Activated CD4-positive, alpha-beta T cell treated with anti-CD3 and anti-CD28 coated beads for 36 hours (primary cell): ENCODE measurements around the gene LRSAM1. TPM values are rescaled to one million over a fixed set of nuclear protein-coding genes. Genes with fewer than 3 reads are reported as not detected.

ENCODE experiments used
- ATAC-seq: fragments of 200-7000 bp; cut with Tn5 transposase; one replicate; pipeline ENCODE4 v1.10.0; 2021; ENCODE audit warnings: mild to moderate bottlenecking, moderate library complexity
- CTCF ChIA-PET: fragments of 350-600 bp; sonication (Branson Sonifier 250); formaldehyde crosslinking; loops from one replicate; lab custom pipeline; 2021; ENCODE audit warnings: antibody characterized with exemption; lab: Charles Lee
- POLR2A ChIA-PET: fragments of 350-600 bp; sonication (Branson Sonifier 250); formaldehyde crosslinking; loops from one replicate; lab custom pipeline; 2021; ENCODE audit warnings: antibody characterized with exemption, inconsistent platforms; lab: Charles Lee
- DNase-seq: peaks from one replicate; pipeline ENCODE4 v3.0.0-alpha.2; 2020
- H3K27ac Mint-ChIP-seq: one replicate; pipeline ENCODE4 v1.8.0; 2021; ENCODE audit warnings: mixed read lengths
- H3K27me3 Mint-ChIP-seq: one replicate; pipeline ENCODE4 v1.8.0; 2021; ENCODE audit warnings: mixed read lengths
- H3K36me3 Mint-ChIP-seq: one replicate; pipeline ENCODE4 v1.8.0; 2021; ENCODE audit warnings: low read depth, mixed read lengths
- H3K4me1 Mint-ChIP-seq: one replicate; pipeline ENCODE4 v1.8.0; 2021; ENCODE audit warnings: mixed read lengths
- H3K4me3 Mint-ChIP-seq: one replicate; pipeline ENCODE4 v1.8.0; 2021; ENCODE audit warnings: mild to moderate bottlenecking, moderate library complexity, mixed read lengths
- H3K9me3 Mint-ChIP-seq: one replicate; pipeline ENCODE4 v1.8.0; 2021; ENCODE audit warnings: low read depth, mixed read lengths
- intact Hi-C, 2 experiments: fragments of 100-400 bp; cut with DNase I in 1 of 2; cut with micrococcal nuclease in 1 of 2; formaldehyde crosslinking; loops; one replicate each; pipeline versions ENCODE4 v1.14.2 to v1.15.1; 2022 to 2024; cut with DNase I, micrococcal nuclease
- total RNA-seq, 2 experiments: library from RNA; stranded (reverse); gene quantifications; one replicate each; pipeline ENCODE4 v1.2.3, GENCODE V29; 2021

Gene LRSAM1
- total RNA-seq, 2 experiments from 2014 or later, result 20.0 to 20.4 TPM

- POLR2A ChIA-PET, result no interaction called here
- no peaks in the 10 kb centered on the region for H3K36me3 Mint-ChIP-seq
- DNase-seq (no peak), ATAC-seq (no peak)
- H3K9me3 Mint-ChIP-seq, result no peaks in the 10 kb centered on the region
- H3K4me1 Mint-ChIP-seq, result no peaks in the 10 kb centered on the region
- no peak overlapping the region for H3K4me3 Mint-ChIP-seq
- CTCF ChIA-PET, result interaction anchor here (0.7 kb wide), 1 partner anchor 162 kb away, joined by 3 read pairs; no protein-coding TSS in a partner anchor
- intact Hi-C loops, result no loop called here
- no peak overlapping the region for H3K27ac Mint-ChIP-seq
- no peaks in the 10 kb centered on the region for H3K27me3 Mint-ChIP-seq
These were observed 87.5 kb downstream of the LRSAM1 start for GRCh38 chr9:127538849-127539258.

GRCh38 chr9:127539259-127539981, 88.1 kb downstream of the LRSAM1 start:
- H3K9me3 Mint-ChIP-seq, result no peaks in the 10 kb centered on the region
- intact Hi-C loops, result no loop called here
- H3K27me3 Mint-ChIP-seq, result no peaks in the 10 kb centered on the region
- no peak for ATAC-seq
- no peaks in the 10 kb centered on the region for H3K4me1 Mint-ChIP-seq
- no peak overlapping the region for H3K4me3 Mint-ChIP-seq
- no peaks in the 10 kb centered on the region for H3K36me3 Mint-ChIP-seq
- POLR2A ChIA-PET, result no interaction called here
- DNase-seq, result no peak
- no peak overlapping the region for H3K27ac Mint-ChIP-seq
- CTCF ChIA-PET, result interaction anchor here (0.6 to 1.2 kb wide), 2 partner anchors 14 to 651 kb away, joined by 3 to 4 read pairs; no protein-coding TSS in a partner anchor

- Mint-ChIP-seq H3K27ac (no peak overlapping the region), H3K27me3 (no peaks in the 10 kb centered on the region), H3K36me3 (no peaks in the 10 kb centered on the region), H3K4me1 (no peaks in the 10 kb centered on the region), H3K9me3 (no peaks in the 10 kb centered on the region), H3K4me3 (no peak overlapping the region)
- ChIA-PET CTCF (interaction anchor here (0.6 to 1.2 kb wide), 4 partner anchors 14 to 650 kb away, joined by 3 to 4 read pairs (median 3); no protein-coding TSS in a partner anchor), POLR2A (no interaction called here)
- ATAC-seq, result no peak
- DNase-seq, result no peak
- intact Hi-C loops, result no loop called here
These were observed 88.8 kb downstream of the LRSAM1 start for GRCh38 chr9:127539982-127540663.

GRCh38 chr9:127540664-127541041, 89.3 kb downstream of the LRSAM1 start:
- Mint-ChIP-seq H3K9me3 (no peaks in the 10 kb centered on the region), H3K27me3 (no peaks in the 10 kb centered on the region), H3K36me3 (no peaks in the 10 kb centered on the region), H3K4me1 (no peaks in the 10 kb centered on the region), H3K27ac (no peak overlapping the region), H3K4me3 (no peak overlapping the region)
- no peak for ATAC-seq
- POLR2A ChIA-PET, result no interaction called here
- DNase-seq, result no peak
- intact Hi-C loops, result no loop called here
- CTCF ChIA-PET, result interaction anchor here (0.6 kb wide), 1 partner anchor 18 kb away, joined by 3 read pairs; no protein-coding TSS in a partner anchor

- Mint-ChIP-seq H3K27ac (no peak overlapping the region), H3K4me1 (no peaks in the 10 kb centered on the region), H3K36me3 (no peaks in the 10 kb centered on the region), H3K4me3 (no peak overlapping the region), H3K9me3 (no peaks in the 10 kb centered on the region), H3K27me3 (no peaks in the 10 kb centered on the region)
- ChIA-PET POLR2A (no interaction called here), CTCF (no interaction called here)
- DNase-seq (no peak), ATAC-seq (no peak)
- intact Hi-C loops, result no loop called here
These were observed 89.9 kb downstream of the LRSAM1 start for GRCh38 chr9:127541176-127541575.

- DNase-seq, result no peak
- intact Hi-C loops, result no loop called here
- Mint-ChIP-seq H3K27ac (no peak overlapping the region), H3K4me3 (no peak overlapping the region), H3K36me3 (no peaks in the 10 kb centered on the region), H3K4me1 (no peaks in the 10 kb centered on the region), H3K9me3 (no peaks in the 10 kb centered on the region), H3K27me3 (no peaks in the 10 kb centered on the region)
- ChIA-PET POLR2A (interaction anchor here (0.7 kb wide), 1 partner anchor 187 kb away, joined by 4 read pairs; no protein-coding TSS in a partner anchor), CTCF (interaction anchor here (0.6 kb wide), 1 partner anchor 27 kb away, joined by 3 read pairs; a partner anchor contains a TSS)
- no peak for ATAC-seq
These were observed 90.6 kb downstream of the LRSAM1 start for GRCh38 chr9:127541865-127542264.

GRCh38 chr9:127543221-127543620, 91.9 kb downstream of the LRSAM1 start:
- CTCF ChIA-PET, result interaction anchor here (0.7 kb wide), 1 partner anchor 293 kb away, joined by 3 read pairs; no protein-coding TSS in a partner anchor
- Mint-ChIP-seq H3K27me3 (no peaks in the 10 kb centered on the region), H3K9me3 (no peaks in the 10 kb centered on the region), H3K27ac (no peak overlapping the region), H3K36me3 (no peaks in the 10 kb centered on the region), H3K4me1 (no peaks in the 10 kb centered on the region), H3K4me3 (no peak overlapping the region)
- intact Hi-C loops, result no loop called here
- DNase-seq (no peak), ATAC-seq (no peak)
- POLR2A ChIA-PET, result no interaction called here

GRCh38 chr9:127543973-127544533, 92.7 kb downstream of the LRSAM1 start:
- intact Hi-C loops, result no loop called here
- ATAC-seq (no peak), DNase-seq (no peak)
- H3K27me3 Mint-ChIP-seq, result no peaks in the 10 kb centered on the region
- H3K4me1 Mint-ChIP-seq, result no peaks in the 10 kb centered on the region
- POLR2A ChIA-PET, result no interaction called here
- H3K9me3 Mint-ChIP-seq, result no peaks in the 10 kb centered on the region
- no peak overlapping the region for H3K27ac Mint-ChIP-seq
- no peaks in the 10 kb centered on the region for H3K36me3 Mint-ChIP-seq
- no peak overlapping the region for H3K4me3 Mint-ChIP-seq
- CTCF ChIA-PET, result interaction anchor here (0.7 kb wide), 1 partner anchor 292 kb away, joined by 3 read pairs; no protein-coding TSS in a partner anchor

GRCh38 chr9:127545196-127546124, 94.2 kb downstream of the LRSAM1 start:
- Mint-ChIP-seq H3K36me3 (no peaks in the 10 kb centered on the region), H3K27ac (no peak overlapping the region), H3K9me3 (no peaks in the 10 kb centered on the region), H3K4me3 (no peak overlapping the region), H3K27me3 (no peaks in the 10 kb centered on the region), H3K4me1 (no peaks in the 10 kb centered on the region)
- no peak for DNase-seq
- CTCF ChIA-PET, result interaction anchor here (0.8 to 1.1 kb wide), 2 partner anchors 8 to 33 kb away, joined by 3 read pairs; no protein-coding TSS in a partner anchor
- ATAC-seq, result no peak
- intact Hi-C loops, result no loop called here
- POLR2A ChIA-PET, result no interaction called here

- ChIA-PET CTCF (interaction anchor here (1.1 kb wide), 1 partner anchor 9 kb away, joined by 3 read pairs; no protein-coding TSS in a partner anchor), POLR2A (no interaction called here)
- intact Hi-C loops, result no loop called here
- Mint-ChIP-seq H3K4me3 (no peak overlapping the region), H3K36me3 (no peaks in the 10 kb centered on the region), H3K9me3 (no peaks in the 10 kb centered on the region), H3K27ac (no peak overlapping the region), H3K4me1 (no peaks in the 10 kb centered on the region), H3K27me3 (no peaks in the 10 kb centered on the region)
- DNase-seq (no peak), ATAC-seq (no peak)
These were observed 95.0 kb downstream of the LRSAM1 start for GRCh38 chr9:127546125-127546832.
